Neural cell (in vitro differentiated cells): ENCODE results near the gene SLC25A29. TPM values are rescaled to one million over a fixed set of nuclear protein-coding genes. Genes with fewer than 3 reads are reported as not detected.

Source experiments
- H2AFZ ChIP-seq: fragments of 200-600, 300-800 bp; sonication (generic), shearing (Covaris generic); 2 replicates; pipeline ENCODE4 v1.6.0; 2014; ENCODE audit warnings: low read depth, mild to moderate bottlenecking, antibody characterized with exemption, low read length, moderate library complexity
- H3F3A ChIP-seq: fragments of 200-600 bp; shearing (Covaris generic); 2 replicates; pipeline ENCODE4 v1.6.1; 2016; ENCODE audit warnings: mild to moderate bottlenecking, moderate library complexity, mixed read lengths, antibody characterized with exemption, low read length; ENCODE audit not compliant: insufficient read depth, poor library complexity, severe bottlenecking
- H3K27ac ChIP-seq: fragments of 200-600, 300-800 bp; sonication (generic), shearing (Covaris generic); 2 replicates; pipeline ENCODE4 v1.5.1; 2014; ENCODE audit warnings: mild to moderate bottlenecking, low read length, moderate library complexity
- H3K27me3 ChIP-seq: fragments of 300-800, 200-600 bp; sonication (generic), shearing (Covaris generic); 2 replicates; pipeline ENCODE4 v1.6.0; 2014; ENCODE audit warnings: mild to moderate bottlenecking, low read depth, low read length, moderate library complexity; ENCODE audit not compliant: insufficient read depth
- H3K36me3 ChIP-seq: fragments of 300-800, 200-600 bp; sonication (generic), shearing (Covaris generic); 2 replicates; pipeline ENCODE4 v1.5.1; 2014; ENCODE audit warnings: mild to moderate bottlenecking, antibody characterized with exemption, low read length, moderate library complexity; ENCODE audit not compliant: insufficient read depth
- H3K4me2 ChIP-seq: fragments of 300-800, 200-600 bp; sonication (generic), shearing (Covaris generic); 2 replicates; pipeline ENCODE4 v1.6.0; 2014; ENCODE audit warnings: mild to moderate bottlenecking, low read length
- H3K4me3 ChIP-seq: fragments of 300-800, 200-600 bp; sonication (generic), shearing (Covaris generic); 2 replicates; pipeline ENCODE4 v1.5.1; 2014; ENCODE audit warnings: mild to moderate bottlenecking, low read length, moderate library complexity
- H3K79me2 ChIP-seq: fragments of 200-600 bp; shearing (Covaris generic); replicated peaks from 2 replicates; pipeline ENCODE4 v1.6.0; 2014; ENCODE audit warnings: mild to moderate bottlenecking, low read length, moderate library complexity; ENCODE audit not compliant: insufficient read depth
- H3K9ac ChIP-seq: fragments of 300-800, 200-600 bp; sonication (generic), shearing (Covaris generic); 2 replicates; pipeline ENCODE4 v1.6.1; 2016; ENCODE audit warnings: mild to moderate bottlenecking, low read length, mixed read lengths
- H3K9me2 ChIP-seq: fragments of 200-600 bp; shearing (Covaris generic); 2 replicates; pipeline ENCODE4 v1.6.1; 2016; ENCODE audit warnings: mild to moderate bottlenecking, low read length, mixed read lengths; ENCODE audit not compliant: insufficient read depth
- H3K9me3 ChIP-seq: fragments of 200-600, 300-800 bp; sonication (generic), shearing (Covaris generic); 2 replicates; pipeline ENCODE4 v1.6.1; 2016; ENCODE audit warnings: mild to moderate bottlenecking, mixed run types, low read length, moderate library complexity, mixed read lengths
- H4K20me1 ChIP-seq: fragments of 200-600 bp; shearing (Covaris generic); 2 replicates; pipeline ENCODE4 v1.6.1; 2016; ENCODE audit warnings: mild to moderate bottlenecking, mixed run types; ENCODE audit not compliant: insufficient read depth
- CTCF ChIP-seq: fragments of 450-650 bp; IDR thresholded peaks from 2 replicates; pipeline ENCODE4 v1.5.1; 2014; ENCODE audit warnings: antibody characterized with exemption, mild to moderate bottlenecking, moderate library complexity; ENCODE audit not compliant: poor library complexity, severe bottlenecking
- EP300 ChIP-seq: fragments of 450-650 bp; conservative IDR thresholded peaks from 2 replicates; pipeline ENCODE4 v1.6.1; 2014; ENCODE audit warnings: antibody characterized with exemption, mild to moderate bottlenecking, moderate library complexity; ENCODE audit not compliant: poor library complexity, severe bottlenecking
- EZH2 ChIP-seq: fragments of 200-600, 300-800 bp; shearing (Covaris generic), sonication (generic); IDR thresholded peaks from 2 replicates; pipeline ENCODE4 v1.6.1; 2014; ENCODE audit warnings: antibody characterized with exemption, low read length, borderline replicate concordance, mild to moderate bottlenecking; ENCODE audit not compliant: insufficient read depth, poor library complexity, severe bottlenecking
- MXI1 ChIP-seq: fragments of 450-650 bp; conservative IDR thresholded peaks from 2 replicates; pipeline ENCODE4 v1.6.1; 2014; ENCODE audit warnings: antibody characterized with exemption, mild to moderate bottlenecking; ENCODE audit not compliant: poor library complexity, severe bottlenecking
- POLR2AphosphoS5 ChIP-seq: IDR thresholded peaks from 2 replicates; pipeline ENCODE4 v1.6.1; 2012
- RAD21 ChIP-seq: fragments of 450-650 bp; conservative IDR thresholded peaks from 2 replicates; pipeline ENCODE4 v1.6.1; 2014; ENCODE audit warnings: antibody characterized with exemption, mild to moderate bottlenecking, moderate library complexity
- REST ChIP-seq: IDR thresholded peaks from 2 replicates; pipeline ENCODE4 v1.6.1; 2012; ENCODE audit warnings: borderline replicate concordance
- SMC3 ChIP-seq: fragments of 450-650 bp; conservative IDR thresholded peaks from 2 replicates; pipeline ENCODE4 v1.6.1; 2014; ENCODE audit warnings: antibody characterized with exemption, mild to moderate bottlenecking, moderate library complexity; ENCODE audit not compliant: poor library complexity
- TAF1 ChIP-seq: IDR thresholded peaks from 2 replicates; pipeline ENCODE4 v1.6.1; 2012; ENCODE audit warnings: low read depth
- polyA plus RNA-seq: library from polyadenylated mRNA; depleted of rRNA; stranded (reverse); fragments of >200 nt; gene quantifications from 2 replicates; pipeline ENCODE4 v1.2.3, GENCODE V29; 2014

The SLC25A29 gene
- polyA plus RNA-seq, 1 donor from 2014 or later, result 447 TPM

GRCh38 chr14:100243020-100243419 lies 63.2 kb downstream of the SLC25A29 start:
- Histone ChIP-seq H3K36me3 (no peaks in the 10 kb centered on the region), H3K27me3 (no peaks in the 10 kb centered on the region), H3K27ac (no peak overlapping the region), H4K20me1 (no peaks in the 10 kb centered on the region), H3K4me3 (no peak overlapping the region), H3K79me2 (peaks cover 68% of the 10 kb centered on the region), H3K4me2 (no peak overlapping the region), H3K9me3 (no peaks in the 10 kb centered on the region), H3K9ac (no peak overlapping the region), H3K9me2 (no peaks in the 10 kb centered on the region), H2AFZ (no peak overlapping the region), H3F3A (peaks cover 4% of the 10 kb centered on the region)
- TF ChIP-seq EP300 (no peak), TAF1 (no peak), CTCF (no peak), REST (no peak), EZH2 (no peak), MXI1 (no peak), POLR2AphosphoS5 (no peak), RAD21 (no peak), SMC3 (no peak)

GRCh38 chr14:100241279-100241678 lies 65.0 kb downstream of the SLC25A29 start:
- peak overlapping the region; percentile 62 for H3K9ac ChIP-seq
- TF ChIP-seq EP300 (no peak), REST (no peak), RAD21 (no peak), CTCF (no peak), POLR2AphosphoS5 (no peak), TAF1 (no peak), MXI1 (no peak), SMC3 (no peak), EZH2 (no peak)
- no peaks in the 10 kb centered on the region for H3K36me3 ChIP-seq
- H3K4me3 ChIP-seq, result peak overlapping the region; percentile 87
- H3K9me3 ChIP-seq, result no peaks in the 10 kb centered on the region
- no peaks in the 10 kb centered on the region for H3K9me2 ChIP-seq
- peak overlapping the region; percentile 85 for H3K27ac ChIP-seq
- no peaks in the 10 kb centered on the region for H4K20me1 ChIP-seq
- H3K27me3 ChIP-seq, result no peaks in the 10 kb centered on the region
- peaks cover 69% of the 10 kb centered on the region for H3K79me2 ChIP-seq
- peaks cover 4% of the 10 kb centered on the region for H3F3A ChIP-seq
- H2AFZ ChIP-seq, result no peak overlapping the region
- peak overlapping the region; percentile 71 for H3K4me2 ChIP-seq
